ENCODE results near the gene DLG2.

GRCh38 chr11:83459798-83460197 lies 2167.3 kb downstream of the DLG2 start:
- TF ChIP-seq, protein P1, sequence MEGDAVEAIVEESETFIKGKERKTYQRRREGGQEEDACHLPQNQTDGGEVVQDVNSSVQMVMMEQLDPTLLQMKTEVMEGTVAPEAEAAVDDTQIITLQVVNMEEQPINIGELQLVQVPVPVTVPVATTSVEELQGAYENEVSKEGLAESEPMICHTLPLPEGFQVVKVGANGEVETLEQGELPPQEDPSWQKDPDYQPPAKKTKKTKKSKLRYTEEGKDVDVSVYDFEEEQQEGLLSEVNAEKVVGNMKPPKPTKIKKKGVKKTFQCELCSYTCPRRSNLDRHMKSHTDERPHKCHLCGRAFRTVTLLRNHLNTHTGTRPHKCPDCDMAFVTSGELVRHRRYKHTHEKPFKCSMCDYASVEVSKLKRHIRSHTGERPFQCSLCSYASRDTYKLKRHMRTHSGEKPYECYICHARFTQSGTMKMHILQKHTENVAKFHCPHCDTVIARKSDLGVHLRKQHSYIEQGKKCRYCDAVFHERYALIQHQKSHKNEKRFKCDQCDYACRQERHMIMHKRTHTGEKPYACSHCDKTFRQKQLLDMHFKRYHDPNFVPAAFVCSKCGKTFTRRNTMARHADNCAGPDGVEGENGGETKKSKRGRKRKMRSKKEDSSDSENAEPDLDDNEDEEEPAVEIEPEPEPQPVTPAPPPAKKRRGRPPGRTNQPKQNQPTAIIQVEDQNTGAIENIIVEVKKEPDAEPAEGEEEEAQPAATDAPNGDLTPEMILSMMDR (IDR thresholded peaks at IDR 0.05; ENCODE audit: low read depth, low read length), result no peak
- no peak for TF ChIP-seq EZH2phosphoT487 (IDR thresholded peaks at IDR 0.05; ENCODE audit: low read depth)
